ENCODE measurements around the gene NR2E1. TPM values are rescaled to one million over a fixed set of nuclear protein-coding genes. Genes with fewer than 3 reads are reported as not detected.

NR2E1 gene
- total RNA-seq, 1 experiment from 2014 or later, result not detected

DNA sequence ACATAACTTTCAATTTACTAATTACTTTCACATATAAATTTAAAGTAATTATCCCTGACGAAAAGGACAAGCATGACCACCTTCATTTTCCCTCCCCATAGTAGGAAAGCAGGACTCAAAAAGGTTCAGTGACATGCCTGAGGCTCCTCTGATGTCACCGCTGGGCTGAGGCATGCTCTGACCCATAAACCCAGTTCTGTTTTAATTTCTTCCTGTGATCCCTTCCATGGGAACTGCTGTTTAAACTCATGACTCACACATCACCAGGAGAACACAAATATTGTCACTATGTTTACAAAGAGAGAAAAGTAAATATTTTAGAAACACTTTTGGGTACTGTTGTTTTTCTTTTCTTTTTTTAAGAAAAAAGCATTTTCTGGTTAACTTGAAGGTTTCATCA is 38.0 kb upstream of the NR2E1 start:
- H3K27me3 Mint-ChIP-seq (ENCODE audit: insufficient read depth, unreplicated experiment), result no peaks in the 10 kb centered on the region
- intact Hi-C loops (cut with micrococcal nuclease), result no loop called here

DNA sequence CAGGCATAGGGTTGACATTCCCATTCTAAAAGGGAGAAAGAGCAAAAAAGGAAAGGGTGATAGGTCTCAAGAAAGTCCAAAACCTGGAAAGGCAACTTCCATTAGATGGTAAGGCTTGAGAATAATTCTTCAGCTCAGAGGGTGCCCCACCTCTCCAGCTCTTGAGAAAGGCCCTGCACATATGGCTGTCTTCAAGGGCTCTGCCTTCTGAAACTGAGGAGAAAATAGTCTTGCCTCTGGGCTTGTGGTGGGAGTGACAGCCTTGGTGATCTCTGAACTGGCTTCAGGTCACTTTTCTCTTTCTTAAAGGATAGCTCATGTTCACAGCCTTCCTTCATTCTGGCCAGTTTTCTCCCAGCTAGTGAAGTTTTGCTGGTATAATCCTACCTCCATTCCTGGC is 35.6 kb upstream of the NR2E1 start:
- Mint-ChIP-seq H3K27me3 (ENCODE audit: insufficient read depth, unreplicated experiment) (no peaks in the 10 kb centered on the region), H3K4me3 (ENCODE audit: unreplicated experiment) (no peak overlapping the region)
- intact Hi-C loops (cut with micrococcal nuclease), result no loop called here

More for the DNA sequence above, 38.0 kb upstream of the NR2E1 start:
- no peaks in the 10 kb centered on the region for H3K36me3 Mint-ChIP-seq (ENCODE audit: insufficient read depth, unreplicated experiment)
- TF ChIP-seq, protein P1, sequence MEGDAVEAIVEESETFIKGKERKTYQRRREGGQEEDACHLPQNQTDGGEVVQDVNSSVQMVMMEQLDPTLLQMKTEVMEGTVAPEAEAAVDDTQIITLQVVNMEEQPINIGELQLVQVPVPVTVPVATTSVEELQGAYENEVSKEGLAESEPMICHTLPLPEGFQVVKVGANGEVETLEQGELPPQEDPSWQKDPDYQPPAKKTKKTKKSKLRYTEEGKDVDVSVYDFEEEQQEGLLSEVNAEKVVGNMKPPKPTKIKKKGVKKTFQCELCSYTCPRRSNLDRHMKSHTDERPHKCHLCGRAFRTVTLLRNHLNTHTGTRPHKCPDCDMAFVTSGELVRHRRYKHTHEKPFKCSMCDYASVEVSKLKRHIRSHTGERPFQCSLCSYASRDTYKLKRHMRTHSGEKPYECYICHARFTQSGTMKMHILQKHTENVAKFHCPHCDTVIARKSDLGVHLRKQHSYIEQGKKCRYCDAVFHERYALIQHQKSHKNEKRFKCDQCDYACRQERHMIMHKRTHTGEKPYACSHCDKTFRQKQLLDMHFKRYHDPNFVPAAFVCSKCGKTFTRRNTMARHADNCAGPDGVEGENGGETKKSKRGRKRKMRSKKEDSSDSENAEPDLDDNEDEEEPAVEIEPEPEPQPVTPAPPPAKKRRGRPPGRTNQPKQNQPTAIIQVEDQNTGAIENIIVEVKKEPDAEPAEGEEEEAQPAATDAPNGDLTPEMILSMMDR (IDR thresholded peaks at IDR 0.05; ENCODE audit: unreplicated experiment), result no peak
- ChIA-PET POLR2A (interaction anchor here (0.7 kb wide), 1 partner anchor 60 kb away, joined by 3 read pairs; no protein-coding TSS in a partner anchor), CTCF (interaction anchor here (1.2 to 2.0 kb wide), 2 partner anchors 364 to 400 kb away, joined by 3 to 7 read pairs; no protein-coding TSS in a partner anchor)
- BruUV-seq (replicated peaks), result no TSS peak
- no peaks in the 10 kb centered on the region for H3K9me3 Mint-ChIP-seq (ENCODE audit: unreplicated experiment)
- H3K4me1 Mint-ChIP-seq (ENCODE audit: insufficient read depth, unreplicated experiment), result peaks cover 9% of the 10 kb centered on the region
- peak overlapping the region; percentile 86 for H3K27ac Mint-ChIP-seq (ENCODE audit: low read depth, unreplicated experiment)
- peak; percentile 85 for DNase-seq (ENCODE audit: unreplicated experiment)
- H3K4me3 Mint-ChIP-seq (ENCODE audit: unreplicated experiment), result no peak overlapping the region

DNA sequence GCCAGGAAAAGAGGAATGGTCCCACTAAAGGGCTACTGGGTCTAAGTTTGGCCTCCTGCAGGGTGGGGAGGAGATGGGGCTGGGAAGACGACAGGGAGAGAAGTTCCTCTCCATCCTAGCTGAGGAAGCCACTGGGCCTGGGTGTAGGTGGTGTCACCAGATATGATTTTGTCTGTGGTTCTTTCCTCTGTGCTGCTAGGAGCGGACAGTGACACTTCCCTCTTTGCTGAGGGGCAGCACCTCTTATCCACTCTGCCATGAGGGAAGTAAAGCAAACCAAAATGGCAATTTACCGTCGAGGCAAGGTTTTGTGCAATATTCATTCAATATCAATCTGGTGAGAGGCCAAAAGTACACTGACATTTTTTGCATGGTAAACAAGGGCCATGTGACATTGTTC is 33.0 kb upstream of the NR2E1 start:
- H3K4me1 Mint-ChIP-seq (ENCODE audit: insufficient read depth, unreplicated experiment), result peaks cover 9% of the 10 kb centered on the region
- no peak overlapping the region for H3K4me3 Mint-ChIP-seq (ENCODE audit: unreplicated experiment)
- intact Hi-C loops (cut with micrococcal nuclease), result no loop called here
- no peak overlapping the region for H3K27ac Mint-ChIP-seq (ENCODE audit: low read depth, unreplicated experiment)
- CTCF ChIA-PET, result interaction anchor here (1.0 kb wide), 1 partner anchor 359 kb away, joined by 7 read pairs; no protein-coding TSS in a partner anchor
- DNase-seq (ENCODE audit: unreplicated experiment), result no peak
- no peaks in the 10 kb centered on the region for H3K9me3 Mint-ChIP-seq (ENCODE audit: unreplicated experiment)
- BruUV-seq (replicated peaks), result no TSS peak
- H3K27me3 Mint-ChIP-seq (ENCODE audit: insufficient read depth, unreplicated experiment), result no peaks in the 10 kb centered on the region
- TF ChIP-seq, protein P1 (IDR thresholded peaks at IDR 0.05; ENCODE audit: unreplicated experiment), result no peak
- POLR2A ChIA-PET, result no interaction called here
- no peaks in the 10 kb centered on the region for H3K36me3 Mint-ChIP-seq (ENCODE audit: insufficient read depth, unreplicated experiment)

More for the DNA sequence above, 35.6 kb upstream of the NR2E1 start:
- CTCF ChIA-PET, result interaction anchor here (0.6 to 1.2 kb wide), 3 partner anchors 14 to 362 kb away, joined by 3 to 4 read pairs (median 3); no protein-coding TSS in a partner anchor
- no TSS peak for BruUV-seq (replicated peaks)
- POLR2A ChIA-PET, result no interaction called here
- TF ChIP-seq, protein P1 (IDR thresholded peaks at IDR 0.05; ENCODE audit: unreplicated experiment), result no peak
- Mint-ChIP-seq H3K27ac (ENCODE audit: low read depth, unreplicated experiment) (no peak overlapping the region), H3K36me3 (ENCODE audit: insufficient read depth, unreplicated experiment) (no peaks in the 10 kb centered on the region), H3K4me1 (ENCODE audit: insufficient read depth, unreplicated experiment) (peaks cover 9% of the 10 kb centered on the region), H3K9me3 (ENCODE audit: unreplicated experiment) (no peaks in the 10 kb centered on the region)
- DNase-seq (ENCODE audit: unreplicated experiment), result no peak

DNA sequence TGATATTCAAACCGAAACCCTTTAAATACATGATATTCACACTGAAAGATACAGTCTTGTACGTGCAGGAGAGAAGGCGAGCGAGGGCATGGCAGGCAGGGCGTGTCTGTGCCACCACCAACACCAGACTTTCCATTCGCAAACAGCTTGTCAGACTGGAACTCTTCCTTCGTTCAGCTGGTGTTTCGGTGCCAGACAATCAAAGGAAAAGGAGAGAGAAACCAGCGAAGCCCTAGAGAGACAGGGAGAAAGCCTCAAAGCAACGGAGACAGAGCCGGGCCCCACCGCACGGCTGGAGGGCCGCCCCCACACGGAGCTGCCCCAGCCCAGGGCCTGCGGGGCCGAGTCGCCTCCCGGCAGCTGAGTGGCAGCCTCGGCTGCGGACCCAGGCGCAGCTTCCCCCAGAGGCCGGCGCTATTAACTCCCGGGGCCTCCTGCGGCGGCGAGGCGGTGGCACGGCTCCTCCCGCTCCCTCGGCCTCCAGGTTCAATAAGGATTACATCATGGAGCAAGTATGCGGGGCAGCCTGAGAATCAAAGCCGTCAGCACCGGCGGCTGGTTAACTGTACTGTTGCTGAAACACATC is 32.1 kb upstream of the NR2E1 start:
- POLR2A ChIA-PET, result no interaction called here
- CTCF ChIA-PET, result interaction anchor here (2.0 kb wide), 1 partner anchor 358 kb away, joined by 5 read pairs; no protein-coding TSS in a partner anchor

More for the DNA sequence above, 32.1 kb upstream of the NR2E1 start:
- Mint-ChIP-seq H3K4me3 (ENCODE audit: unreplicated experiment) (peak overlapping the region; percentile 11), H3K9me3 (ENCODE audit: unreplicated experiment) (no peaks in the 10 kb centered on the region), H3K27me3 (ENCODE audit: insufficient read depth, unreplicated experiment) (no peaks in the 10 kb centered on the region), H3K27ac (ENCODE audit: low read depth, unreplicated experiment) (peak overlapping the region; percentile 25), H3K4me1 (ENCODE audit: insufficient read depth, unreplicated experiment) (peaks cover 9% of the 10 kb centered on the region), H3K36me3 (ENCODE audit: insufficient read depth, unreplicated experiment) (no peaks in the 10 kb centered on the region)
- TSS peak; percentile 86 for BruUV-seq (replicated peaks)
- peak; percentile 78 for DNase-seq (ENCODE audit: unreplicated experiment)
- intact Hi-C loops (cut with micrococcal nuclease), result no loop called here
- TF ChIP-seq, protein P1 (IDR thresholded peaks at IDR 0.05; ENCODE audit: unreplicated experiment), result no peak

Measured in MCF 10A (cell line).